Tibial artery (tissue), 4 donors: Measurements from ENCODE around the gene UBE3D.
"Not testable (repeated sequence)": the region's sequence is repeated elsewhere in the genome, so short reads cannot be mapped to it uniquely, and the experiment has no call there.

Source experiments
- DNase-seq, 2 donors: peaks; one replicate each; pipeline ENCODE4 v3.0.0-alpha.2; 2019
- H3K27ac ChIP-seq, 2 donors: fragments of 200-600 bp; sonication (generic) in 1 of 2; 1 replicate in 1 of 2; 2 replicates in 1 of 2; pipeline ENCODE4 v1.5.1; 2018 to 2019; ENCODE audit warnings: mild to moderate bottlenecking in 1 of 2
- H3K27me3 ChIP-seq, 2 donors: fragments of 200-600 bp; sonication (generic) in 1 of 2; one replicate each; pipeline versions ENCODE4 v1.5.1 to v1.6.0; 2016 to 2019
- H3K36me3 ChIP-seq, 3 donors: fragments of 200-600 bp; sonication (generic) in 2 of 3; one replicate each; pipeline ENCODE4 v1.5.1; 2016 to 2019; ENCODE audit warnings: mild to moderate bottlenecking in 2 of 3
- H3K4me1 ChIP-seq, 4 donors: fragments of 200-600 bp; sonication (generic) in 2 of 4; 1 replicate in 3 of 4; 2 replicates in 1 of 4; pipeline ENCODE4 v1.5.1; 2016 to 2019
- H3K4me3 ChIP-seq, 2 donors: fragments of 200-600 bp; sonication (generic) in 1 of 2; 1 replicate in 1 of 2; 2 replicates in 1 of 2; pipeline ENCODE4 v1.5.1; 2018 to 2019; ENCODE audit warnings: mild to moderate bottlenecking in 2 of 2
- H3K9me3 ChIP-seq, 3 donors: fragments of 200-600 bp; sonication (generic) in 1 of 3; one replicate each; pipeline ENCODE4 v1.5.1; 2016 to 2019
- CTCF ChIP-seq, 2 experiments: fragments of 200-600 bp in 1 of 2; fragments of 450-650 bp in 1 of 2; IDR thresholded peaks; one replicate each; pipeline ENCODE4 v1.5.1; 2017 to 2019; ENCODE audit warnings: antibody characterized with exemption in 2 of 2, mild to moderate bottlenecking in 1 of 2, moderate library complexity in 1 of 2
- intact Hi-C: fragments of 100-400 bp; cut with DNase I; formaldehyde crosslinking; loops from one replicate; pipeline ENCODE4 v1.15.0; 2023; ENCODE audit warnings: low total_unique reads

Gene UBE3D

GRCh38 chr6:83042467-83043053, 23.1 kb downstream of the UBE3D start:
- no peak for DNase-seq
- Histone ChIP-seq H3K27ac (no peak overlapping the region), H3K27me3 (no peaks in the 10 kb centered on the region), H3K36me3 (no peaks in the 10 kb centered on the region), H3K9me3 (no peaks in the 10 kb centered on the region), H3K4me3 (no peak overlapping the region), H3K4me1 (no peaks in the 10 kb centered on the region)
- TF ChIP-seq CTCF (IDR thresholded peaks at IDR 0.05), result no peak
- intact Hi-C loops, result no loop called here

GRCh38 chr6:83038246-83038645, 27.4 kb downstream of the UBE3D start:
- TF ChIP-seq CTCF (IDR thresholded peaks at IDR 0.05), result no peak
- H3K4me1 ChIP-seq, result no peaks in the 10 kb centered on the region
- H3K9me3 ChIP-seq, result no peaks in the 10 kb centered on the region
- H3K4me3 ChIP-seq, result no peak overlapping the region
- no peaks in the 10 kb centered on the region for H3K36me3 ChIP-seq
- H3K27ac ChIP-seq, result no peak overlapping the region
- no peaks in the 10 kb centered on the region for H3K27me3 ChIP-seq
- no peak for DNase-seq
- intact Hi-C loops, result no loop called here

GRCh38 chr6:83031689-83032088, 34.0 kb downstream of the UBE3D start:
- TF ChIP-seq CTCF (IDR thresholded peaks at IDR 0.05), result no peak
- Histone ChIP-seq H3K9me3 (peaks cover 0 to 6% (median 0%) of the 10 kb centered on the region in 3 donors), H3K4me3 (no peak overlapping the region), H3K27me3 (no peaks in the 10 kb centered on the region), H3K36me3 (peaks cover 7 to 18% (median 9%) of the 10 kb centered on the region in 3 donors), H3K27ac (no peak overlapping the region), H3K4me1 (no peaks in the 10 kb centered on the region)
- DNase-seq, result no peak
- intact Hi-C loops, result no loop called here

- H3K27me3 ChIP-seq, result no peaks in the 10 kb centered on the region
- no peak overlapping the region for H3K27ac ChIP-seq
- no peak for TF ChIP-seq CTCF (IDR thresholded peaks at IDR 0.05)
- intact Hi-C loops, result no loop called here
- H3K4me3 ChIP-seq, result no peak overlapping the region
- DNase-seq, result no peak
- H3K36me3 ChIP-seq, result peaks cover 28 to 43% (median 36%) of the 10 kb centered on the region in 3 donors
- H3K9me3 ChIP-seq, result peaks cover 0 to 3% (median 0%) of the 10 kb centered on the region in 3 donors
- no peaks in the 10 kb centered on the region for H3K4me1 ChIP-seq
These were observed 45.9 kb downstream of the UBE3D start for GRCh38 chr6:83019741-83020140.

- H3K4me1 ChIP-seq, H3K4me3 ChIP-seq, intact Hi-C loops, H3K27me3 ChIP-seq, DNase-seq, H3K27ac ChIP-seq, H3K9me3 ChIP-seq: not testable (repeated sequence)
- H3K36me3 ChIP-seq, result peaks cover 5 to 29% (median 28%) of the 10 kb centered on the region in 3 donors
These were observed 54.5 kb downstream of the UBE3D start for GRCh38 chr6:83011131-83011530.

- Histone ChIP-seq H3K4me3 (no peak overlapping the region), H3K36me3 (peaks cover 0 to 13% (median 7%) of the 10 kb centered on the region in 3 donors), H3K27me3 (no peaks in the 10 kb centered on the region), H3K27ac (no peak overlapping the region), H3K9me3 (peaks cover 0 to 2% (median 0%) of the 10 kb centered on the region in 3 donors), H3K4me1 (peaks cover 0 to 4% (median 2%) of the 10 kb centered on the region in 4 donors)
- intact Hi-C loops, result no loop called here
- TF ChIP-seq CTCF (IDR thresholded peaks at IDR 0.05), result no peak
- no peak for DNase-seq
These were observed 57.0 kb downstream of the UBE3D start for GRCh38 chr6:83008626-83009025.
